GM19025 (cell line): ENCODE data around the gene KIF5C.

Experiments
- ATAC-seq: cut with Tn5 transposase; IDR thresholded peaks from one replicate; pipeline ENCODE4 v1.9.1; 2021; ENCODE audit warnings: mild to moderate bottlenecking, low read depth, moderate library complexity; ENCODE audit not compliant: unreplicated experiment

Gene KIF5C

DNA sequence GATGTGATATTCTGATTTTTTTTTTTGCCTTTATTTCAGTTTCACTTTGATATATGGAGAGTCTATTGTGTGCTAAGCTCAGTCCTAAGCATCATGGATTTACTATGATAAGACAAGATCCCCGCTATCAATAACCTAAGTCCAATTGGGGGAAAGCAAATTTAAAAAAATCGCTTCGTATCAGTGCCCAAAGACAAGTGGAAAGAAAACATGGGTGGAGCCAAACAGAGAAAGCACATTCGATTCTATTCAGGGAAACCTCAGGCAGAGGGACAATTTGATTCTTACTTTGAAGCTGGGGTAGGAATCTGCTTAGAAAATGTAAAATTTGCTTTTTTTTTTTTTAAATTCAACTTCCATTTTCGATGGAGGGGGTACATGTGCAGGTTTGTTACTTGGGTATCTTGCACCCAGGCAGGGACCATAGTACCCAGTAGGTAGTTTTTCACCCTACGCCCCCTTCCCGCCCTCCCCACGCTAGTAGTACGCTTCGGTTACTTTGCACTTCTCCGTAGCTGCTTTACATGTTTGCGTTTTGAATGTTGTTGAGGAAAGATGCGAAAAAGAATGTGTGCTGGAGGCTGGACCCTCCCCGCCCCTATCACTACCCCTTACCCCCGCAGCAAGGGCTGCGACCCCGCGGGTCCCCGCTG, 12.4 kb downstream of the KIF5C start:
- ATAC-seq, result no peak

DNA sequence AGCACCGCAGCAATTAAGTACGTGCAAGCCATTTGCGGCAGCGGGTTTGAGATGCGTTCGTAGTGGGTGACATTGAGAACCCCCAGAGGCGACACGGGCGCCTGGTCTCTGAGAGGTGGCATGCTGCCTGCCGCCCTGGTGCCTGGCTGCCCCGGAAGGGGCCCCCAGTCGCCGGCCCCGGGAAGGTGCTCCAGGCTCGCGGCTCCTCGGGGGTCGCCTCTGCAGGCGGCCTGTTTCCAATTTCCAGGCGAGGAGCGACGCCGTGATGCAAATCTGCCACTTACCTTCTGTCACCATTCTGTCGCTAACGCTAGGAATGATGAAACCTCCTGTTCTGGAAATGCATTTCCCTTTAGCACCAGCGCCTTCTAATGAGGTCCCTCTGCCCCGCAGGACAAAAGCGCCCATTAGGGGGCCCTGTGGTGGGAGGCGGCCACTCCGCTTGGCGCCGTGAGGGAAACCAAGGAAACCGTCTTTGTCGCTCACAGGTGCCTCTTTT, 13.0 kb downstream of the KIF5C start:
- ATAC-seq, result no peak

DNA sequence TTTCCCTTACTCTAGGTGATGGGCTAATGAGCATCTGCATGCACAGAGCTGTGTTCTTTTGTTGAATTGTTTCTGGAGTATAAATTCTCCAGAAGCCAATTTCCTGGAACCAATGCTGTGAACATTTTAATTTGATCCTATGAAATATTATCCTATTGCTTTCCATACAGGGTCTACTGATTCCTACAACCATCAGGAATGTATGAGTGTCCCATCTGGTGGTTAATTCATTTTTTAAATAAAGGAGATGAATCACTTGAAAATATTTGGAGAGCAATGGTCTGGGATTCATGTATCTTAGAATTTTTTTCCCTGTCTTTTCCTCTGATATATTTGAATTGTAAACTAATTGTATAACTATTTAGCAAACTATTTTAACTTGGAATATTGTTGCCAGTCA, 14.0 kb downstream of the KIF5C start:
- ATAC-seq, result no peak

DNA sequence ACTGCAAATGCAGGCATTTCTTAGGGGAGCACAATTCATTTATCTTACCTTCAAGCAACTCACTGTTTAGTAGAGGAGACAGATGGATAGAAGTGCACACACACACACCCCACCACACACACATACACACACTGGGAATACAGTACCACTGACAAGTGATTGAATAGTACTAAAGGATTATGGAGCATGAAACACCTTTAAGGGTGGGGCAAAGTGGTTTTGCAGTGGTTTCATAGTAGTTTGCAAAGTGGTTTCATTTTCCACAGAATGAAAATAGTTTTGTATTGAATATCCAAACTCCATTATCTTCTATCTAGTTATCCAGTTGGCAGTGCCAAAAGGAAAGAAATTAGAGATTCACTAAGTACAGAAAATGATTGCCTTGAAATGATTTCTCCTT, 18.9 kb downstream of the KIF5C start:
- no peak for ATAC-seq

DNA sequence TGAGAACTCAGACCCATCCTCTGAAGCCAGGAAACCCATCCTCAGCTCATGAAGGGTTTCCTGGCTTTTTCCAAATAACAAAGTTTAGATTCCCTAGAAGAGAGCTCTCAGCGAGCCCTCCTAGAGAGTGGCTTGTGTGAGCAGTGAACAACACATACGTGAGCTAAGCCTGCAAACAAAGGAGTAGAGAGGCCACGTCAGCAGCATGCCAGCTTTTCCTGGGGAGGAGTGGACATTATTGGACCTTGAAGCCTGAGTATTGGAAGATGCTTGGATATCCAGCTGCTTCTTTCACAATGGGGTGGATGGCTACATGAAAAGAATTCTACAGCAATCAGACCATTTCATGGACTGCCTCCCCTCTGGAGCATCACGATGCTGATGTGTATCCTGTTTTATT, 21.1 kb downstream of the KIF5C start:
- no peak for ATAC-seq

DNA sequence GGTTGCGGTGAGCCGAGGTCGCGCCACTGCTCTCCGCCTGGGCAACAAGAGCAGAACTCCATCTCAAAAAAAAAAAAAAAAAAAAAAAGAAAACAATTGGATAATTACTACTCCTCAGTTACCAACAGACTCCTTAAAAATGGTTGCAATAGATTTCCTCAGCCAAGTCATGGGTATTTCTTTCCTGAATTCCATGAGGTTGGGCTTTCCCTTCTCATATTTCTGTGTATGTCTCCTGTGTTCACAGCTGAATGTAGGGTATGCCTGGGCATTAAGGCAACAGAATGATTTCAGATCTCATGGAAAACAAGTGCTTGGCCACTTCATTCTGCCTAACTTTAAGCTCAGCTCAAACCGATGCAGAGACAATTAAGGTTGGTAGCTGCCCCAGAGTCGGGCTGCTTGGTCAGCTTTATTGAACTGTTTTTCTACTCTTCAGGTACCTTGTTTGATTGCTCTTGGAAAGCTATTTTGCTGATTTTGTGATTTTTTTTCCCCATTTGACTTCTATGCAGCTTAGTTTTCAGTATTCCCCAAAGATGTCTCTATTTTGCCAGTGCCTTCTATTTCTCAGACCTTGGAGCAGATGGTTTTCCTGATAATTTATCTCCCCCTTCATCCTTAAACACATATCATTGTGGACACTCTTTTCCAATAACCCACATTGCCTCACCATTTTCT, 24.8 kb downstream of the KIF5C start:
- no peak for ATAC-seq

DNA sequence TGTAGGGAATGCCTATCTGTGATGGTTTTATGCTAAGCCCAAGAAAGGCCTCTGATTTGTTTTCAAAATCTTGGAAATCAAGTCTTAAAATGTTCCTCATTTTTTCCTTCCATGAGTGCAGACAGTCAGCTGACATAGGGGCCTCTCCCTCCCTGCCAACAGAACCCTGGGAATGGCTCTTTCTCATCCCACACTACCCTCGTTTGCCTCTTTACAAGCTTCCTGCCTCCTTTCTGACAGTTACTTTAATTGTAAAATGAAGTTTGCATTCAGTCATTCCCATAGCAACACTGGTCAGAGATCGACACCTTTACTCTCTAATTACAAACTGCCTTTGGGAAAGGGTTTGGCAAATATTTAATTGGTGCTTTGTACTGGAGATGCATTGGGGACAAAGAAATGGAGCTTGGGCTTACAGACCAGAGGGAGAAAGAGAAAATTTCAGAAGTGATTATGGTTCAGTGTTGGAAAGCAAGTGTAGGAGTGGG, 25.4 kb downstream of the KIF5C start:
- no peak for ATAC-seq

DNA sequence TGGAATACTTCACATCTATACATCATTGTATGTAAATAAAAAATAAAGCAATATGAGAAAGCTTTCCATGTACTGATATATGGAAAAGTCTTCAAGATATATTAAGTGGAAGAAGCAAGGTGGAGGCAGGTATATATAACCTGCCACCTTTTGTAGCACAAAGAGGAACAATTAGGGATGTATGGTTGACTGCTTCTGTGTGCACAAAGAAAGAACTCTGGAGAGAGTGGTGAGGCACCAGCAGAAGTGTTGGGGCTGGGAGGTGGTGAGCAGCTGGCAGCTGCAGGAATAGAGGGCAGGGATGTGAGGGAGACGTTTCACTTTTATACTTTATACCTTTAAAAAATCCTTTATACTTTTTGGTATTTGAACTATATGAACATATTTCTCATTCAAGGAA, 26.1 kb downstream of the KIF5C start:
- ATAC-seq, result no peak

DNA sequence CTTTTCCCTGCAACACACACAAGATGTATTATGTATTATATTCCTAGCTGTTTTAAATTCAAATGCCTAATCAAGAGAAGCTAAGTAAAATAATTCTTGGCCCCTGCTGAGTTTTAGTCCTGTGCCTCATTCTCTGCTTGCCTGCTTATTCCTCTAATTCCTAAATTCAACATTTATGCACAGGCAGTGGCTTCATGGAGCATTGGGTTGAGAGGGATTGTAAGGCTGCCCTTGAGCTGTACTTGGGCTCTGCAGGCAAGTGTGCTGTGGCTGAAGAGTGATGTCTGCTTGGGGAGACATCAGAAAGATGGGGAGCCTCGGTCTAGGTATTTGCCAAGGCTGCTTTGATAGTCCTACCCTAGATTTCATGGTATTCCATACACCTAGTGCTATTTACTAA, 27.8 kb downstream of the KIF5C start:
- ATAC-seq, result no peak

DNA sequence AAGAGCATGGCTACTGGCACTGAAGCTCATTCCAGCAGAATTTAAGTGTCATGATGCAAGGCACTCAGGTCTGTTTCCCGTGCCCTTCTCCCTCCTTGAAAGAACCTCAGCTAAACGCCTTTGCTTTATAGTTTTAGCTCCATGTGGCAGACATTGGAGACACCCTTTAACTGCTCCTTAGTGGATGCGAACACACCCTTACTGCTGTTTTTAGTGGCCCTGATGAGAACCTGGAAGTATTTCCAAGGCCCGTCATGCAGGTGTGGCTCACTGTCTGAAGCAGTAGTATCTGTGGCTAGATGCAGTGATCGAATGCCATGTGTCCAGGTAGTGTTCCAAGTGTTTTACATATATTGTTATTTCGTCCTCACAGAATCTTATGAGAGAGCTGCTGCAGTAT, 28.3 kb downstream of the KIF5C start:
- no peak for ATAC-seq

DNA sequence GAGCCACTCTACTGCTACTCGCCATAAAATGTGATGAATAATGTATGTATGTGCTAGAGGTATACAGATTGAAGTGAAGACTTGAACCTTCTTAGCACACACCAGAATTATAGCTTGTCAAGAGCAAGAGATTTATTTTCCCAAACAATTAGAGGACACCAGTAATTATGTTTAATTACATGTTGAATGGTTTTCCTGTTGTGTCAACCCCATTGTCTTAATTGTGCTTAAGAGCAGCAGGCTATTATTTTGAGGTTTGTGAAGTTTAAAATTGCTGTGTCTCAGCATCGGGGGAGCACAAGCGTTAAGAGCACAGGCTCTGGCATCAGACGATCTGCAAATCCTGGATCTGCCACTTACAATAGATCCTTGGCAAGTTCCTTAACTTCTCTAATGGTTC, 29.0 kb downstream of the KIF5C start:
- no peak for ATAC-seq

DNA sequence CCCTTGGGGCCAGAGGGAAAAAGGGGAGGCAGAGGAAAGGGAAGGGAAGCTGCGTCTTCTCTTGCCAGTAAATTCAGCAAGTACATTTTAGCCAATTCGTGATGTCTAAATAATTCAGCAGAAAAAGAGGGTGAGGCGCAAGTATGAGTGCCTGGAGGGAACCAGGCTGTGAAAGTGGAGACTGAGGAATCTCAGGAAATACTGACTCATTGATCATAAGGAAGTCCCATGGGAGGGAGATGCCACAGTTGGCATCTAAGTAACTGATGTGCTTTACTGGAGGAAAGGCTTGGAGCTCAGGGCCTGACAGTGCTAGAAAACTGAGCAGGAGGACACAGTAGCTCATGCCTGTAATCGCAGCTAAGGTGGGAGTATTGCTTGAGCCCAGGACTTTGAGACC, 31.1 kb downstream of the KIF5C start:
- ATAC-seq, result no peak

DNA sequence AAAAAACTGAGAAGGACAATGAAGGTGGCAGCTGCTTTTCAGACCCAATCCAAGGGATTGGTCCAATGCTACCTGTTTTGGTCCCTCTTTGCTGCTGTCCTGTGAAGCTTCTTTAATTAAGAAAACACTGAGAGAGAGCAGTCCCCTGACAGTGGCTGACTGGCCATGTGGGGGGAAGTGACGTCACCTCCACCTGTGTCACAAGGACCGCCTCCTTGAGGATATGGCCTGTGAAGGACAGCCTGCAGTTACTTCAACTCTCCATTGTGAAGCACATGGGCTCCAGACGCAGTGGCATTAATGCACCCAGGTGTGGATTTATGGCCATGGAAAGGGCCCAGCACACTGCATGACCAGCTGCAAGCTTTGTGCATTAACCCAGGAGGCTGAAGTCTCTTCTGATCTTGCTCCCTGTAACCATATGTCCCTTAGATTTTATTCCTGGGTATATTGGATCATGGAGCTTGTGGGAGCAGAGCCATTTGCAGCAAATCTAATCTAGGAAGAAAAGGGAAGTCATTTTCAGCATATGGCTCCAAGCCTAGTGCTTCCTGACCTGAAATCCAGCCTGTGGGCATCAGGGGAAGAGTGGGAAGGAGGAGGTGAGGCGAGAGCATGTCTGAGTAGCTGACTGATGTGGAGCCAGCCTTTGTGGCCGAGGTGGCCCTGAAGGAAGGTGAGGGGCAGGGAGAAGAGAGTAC, 32.2 kb downstream of the KIF5C start:
- no peak for ATAC-seq

DNA sequence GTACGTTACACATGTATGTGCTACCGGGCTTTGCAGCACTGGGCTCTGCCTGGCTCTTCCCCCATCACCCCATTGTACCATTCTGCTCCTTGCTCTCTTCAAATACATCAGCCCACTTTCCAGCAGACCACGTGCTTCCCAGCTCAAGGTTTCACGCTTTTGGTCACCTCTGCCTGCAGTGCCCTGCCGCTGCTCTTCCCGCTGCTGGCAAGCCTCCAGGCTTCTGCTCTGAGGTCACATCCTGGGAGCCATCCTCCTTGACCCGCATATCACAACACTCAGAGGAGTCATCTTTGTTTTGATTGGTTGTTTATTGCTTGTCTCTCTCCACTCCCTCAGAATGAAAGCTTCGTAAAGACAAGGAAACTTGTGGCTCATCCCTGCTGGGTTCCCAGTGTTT, 34.1 kb downstream of the KIF5C start:
- ATAC-seq, result no peak

DNA sequence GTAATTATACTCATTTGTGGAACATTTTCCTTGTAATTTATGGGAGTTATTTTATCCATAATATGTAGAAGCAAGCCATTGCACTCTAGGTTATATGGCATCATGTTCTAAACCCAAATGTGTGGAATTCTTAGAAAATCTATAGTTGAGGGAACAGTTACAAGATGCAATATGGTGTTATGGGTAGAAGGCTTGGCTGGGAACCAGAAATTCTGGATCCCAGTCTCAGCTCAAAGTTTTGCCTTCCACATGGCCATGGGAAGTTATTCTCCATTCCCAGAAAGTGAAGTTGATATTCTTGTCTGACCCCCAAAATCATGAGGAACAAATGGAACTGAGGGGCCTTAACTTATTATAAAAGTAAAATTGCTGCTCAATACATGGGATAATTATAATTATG, 38.0 kb downstream of the KIF5C start:
- ATAC-seq, result no peak

DNA sequence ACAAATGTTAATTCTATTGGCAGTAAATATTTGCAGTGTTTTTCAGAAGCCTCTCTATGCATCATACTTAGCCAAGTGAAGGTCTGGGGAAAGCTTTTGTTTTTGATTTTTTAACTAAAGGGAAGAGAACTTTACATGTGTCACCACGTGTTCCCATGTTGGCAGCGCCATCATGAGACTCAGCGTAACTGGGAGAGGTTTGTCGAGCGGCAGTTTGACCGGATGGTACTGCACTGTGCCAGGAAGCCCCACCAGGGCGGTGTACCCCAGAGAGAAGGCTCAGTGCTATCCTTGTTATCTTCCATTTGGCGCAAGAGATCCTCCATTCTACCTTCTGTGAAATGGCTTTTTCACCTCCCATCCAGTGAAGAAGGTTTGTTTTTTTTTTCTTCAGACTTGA, 38.5 kb downstream of the KIF5C start:
- ATAC-seq, result no peak

DNA sequence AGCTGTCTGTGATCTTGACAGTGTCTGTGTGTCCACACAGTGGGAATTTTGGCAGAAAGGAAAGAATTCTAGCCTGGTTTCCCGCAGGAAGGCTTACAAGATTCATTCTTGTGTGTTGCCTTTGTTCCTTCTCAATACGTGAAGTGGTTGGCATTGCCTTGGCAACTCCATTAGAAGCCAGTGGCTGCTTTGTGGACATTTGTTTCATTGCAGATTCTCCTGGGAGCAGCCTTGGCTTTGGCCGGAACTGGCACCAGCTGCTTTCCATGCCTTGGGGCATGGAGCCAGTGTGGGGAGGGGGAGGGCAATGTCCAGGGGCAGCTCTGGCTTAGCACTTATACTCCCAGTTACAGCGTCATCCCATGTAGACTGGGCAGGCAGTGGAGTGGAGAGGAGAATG, 39.4 kb downstream of the KIF5C start:
- ATAC-seq, result no peak

DNA sequence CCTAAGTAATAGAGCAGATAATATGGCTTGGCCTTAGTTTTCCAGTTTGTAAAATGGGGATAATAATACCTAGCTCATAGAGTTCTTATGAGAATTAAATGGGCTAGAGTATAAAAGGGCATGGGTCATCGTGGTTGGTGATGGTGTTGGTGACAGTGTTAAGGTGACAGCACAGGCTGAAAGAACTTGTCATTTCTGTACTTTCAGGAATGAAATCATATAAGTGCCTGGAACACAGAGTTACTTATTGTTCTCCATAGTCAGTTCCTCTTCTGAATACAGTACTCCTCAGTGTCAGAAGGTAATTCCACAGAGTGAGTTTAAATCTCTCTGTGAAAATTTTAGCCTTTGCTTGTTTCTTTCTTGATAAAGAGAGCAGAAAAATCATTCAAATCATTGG, 42.4 kb downstream of the KIF5C start:
- ATAC-seq, result no peak

DNA sequence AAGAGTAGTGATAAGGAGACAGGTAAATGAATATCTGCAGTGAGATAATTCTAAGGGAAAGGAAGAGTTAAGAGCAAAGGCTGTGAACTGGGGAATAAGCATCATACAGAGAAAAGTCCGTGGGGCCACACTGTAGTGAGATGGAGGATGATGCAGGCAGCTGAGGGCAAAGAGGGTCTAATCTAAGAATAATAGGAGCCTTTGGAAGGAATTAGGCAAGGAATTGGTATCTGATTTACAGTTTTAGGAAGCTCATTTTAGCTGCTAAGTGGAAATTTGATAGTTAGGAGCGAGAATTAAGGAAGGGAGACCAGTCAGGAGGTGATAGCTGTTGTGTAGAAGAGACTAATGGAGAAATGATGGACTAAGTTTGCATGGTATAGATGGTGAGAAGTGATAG, 43.5 kb downstream of the KIF5C start:
- ATAC-seq, result no peak

DNA sequence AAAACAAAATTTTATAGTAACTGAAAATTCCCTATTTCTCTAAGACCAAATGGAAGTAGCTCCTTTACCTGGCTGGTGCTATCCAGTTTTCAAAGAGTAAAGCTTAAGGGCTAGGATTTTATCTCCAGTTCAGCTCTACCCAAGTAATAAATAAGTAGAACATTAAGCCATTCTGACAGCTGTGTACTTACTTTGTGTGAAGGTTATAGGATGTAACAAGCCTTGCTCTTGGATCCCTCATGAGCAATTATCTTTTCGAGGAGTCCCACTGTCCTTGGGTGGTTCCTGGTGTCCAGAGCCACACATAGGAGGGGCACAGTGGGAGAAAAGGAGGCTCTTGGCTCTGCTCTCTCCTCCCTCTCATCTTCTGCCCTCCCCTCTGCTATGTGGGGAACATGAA, 45.5 kb downstream of the KIF5C start:
- no peak for ATAC-seq

DNA sequence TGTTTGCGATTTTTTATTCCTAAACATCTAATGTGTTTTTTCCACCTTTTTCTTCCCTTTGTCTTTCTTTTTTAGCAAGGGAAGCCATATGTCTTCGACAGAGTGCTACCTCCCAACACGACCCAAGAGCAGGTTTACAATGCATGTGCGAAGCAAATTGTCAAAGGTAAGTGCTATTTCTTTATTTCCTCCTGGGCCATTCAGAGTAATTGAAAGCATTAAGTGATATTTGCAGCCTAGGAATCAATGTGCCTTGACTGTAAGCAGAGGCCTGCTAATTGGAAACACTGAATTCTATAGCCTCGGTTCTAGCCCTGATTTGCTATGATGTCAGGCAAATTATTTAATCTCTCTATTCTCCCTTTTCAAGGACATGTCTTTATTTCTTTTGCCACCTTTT, 47.0 kb downstream of the KIF5C start:
- no peak for ATAC-seq
